Rectal smooth muscle tissue (tissue), 1 donor: Measurements from ENCODE around the gene METTL16.

ENCODE experiments used
- H3K27ac ChIP-seq: one replicate; pipeline ENCODE4 v1.7.0; 2013; ENCODE audit warnings: low read depth, low read length, inconsistent platforms
- H3K27me3 ChIP-seq: one replicate; pipeline ENCODE4 v1.7.0; 2013; ENCODE audit warnings: low read length; ENCODE audit not compliant: control insufficient read depth, insufficient read depth
- H3K36me3 ChIP-seq: one replicate; pipeline ENCODE4 v1.7.0; 2013; ENCODE audit warnings: low read length; ENCODE audit not compliant: control insufficient read depth, insufficient read depth
- H3K4me1 ChIP-seq: one replicate; pipeline ENCODE4 v1.7.0; 2013; ENCODE audit warnings: low read length; ENCODE audit not compliant: control insufficient read depth, insufficient read depth
- H3K4me3 ChIP-seq: one replicate; pipeline ENCODE4 v1.7.0; 2013; ENCODE audit warnings: low read length
- H3K9ac ChIP-seq: one replicate; pipeline ENCODE4 v1.7.0; 2013; ENCODE audit warnings: low read length

The METTL16 gene

DNA sequence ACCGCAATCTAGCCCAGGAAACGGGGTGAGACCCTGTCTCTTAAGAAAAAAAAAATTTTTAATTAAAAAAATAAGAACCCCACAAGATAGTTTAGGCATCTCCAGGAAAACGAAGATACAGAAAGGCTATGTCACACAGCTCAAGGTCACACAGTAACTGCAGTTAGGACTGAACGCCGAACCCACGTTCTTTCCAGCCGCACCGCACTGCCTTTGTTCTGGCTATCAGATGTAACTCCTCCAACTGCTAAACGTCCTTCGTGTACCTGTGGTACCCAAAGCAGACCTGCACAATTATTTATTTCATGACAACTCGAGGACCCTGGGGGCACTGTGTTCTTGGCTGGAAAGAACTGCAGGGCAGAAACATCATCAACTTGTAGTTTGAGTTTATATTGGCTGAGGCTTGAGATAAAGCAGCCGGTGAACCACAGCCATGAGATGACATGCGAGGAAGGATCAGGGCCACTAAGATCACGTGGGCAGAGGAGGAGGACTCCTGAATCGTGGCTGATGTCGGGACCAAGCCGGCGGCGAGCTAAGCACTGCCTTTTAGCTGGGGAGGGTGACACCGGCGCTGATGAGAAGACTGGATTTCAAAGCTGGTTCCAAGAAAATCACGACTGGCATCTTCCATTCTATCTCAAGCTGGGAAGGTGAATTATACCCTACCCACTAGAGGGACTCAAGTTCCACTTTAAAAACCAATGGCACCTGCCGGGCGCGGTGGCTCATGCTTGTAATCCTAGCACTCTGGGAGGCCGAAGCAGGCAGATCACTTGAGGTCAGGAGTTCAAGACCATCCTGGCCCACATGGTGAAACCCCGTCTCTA, 90.2 kb downstream of the METTL16 start:
- Histone ChIP-seq H3K36me3 (peaks cover 10% of the 10 kb centered on the region), H3K4me1 (peaks cover 3% of the 10 kb centered on the region), H3K27me3 (no peaks in the 10 kb centered on the region), H3K4me3 (no peak overlapping the region), H3K9ac (no peak overlapping the region), H3K27ac (peak overlapping the region; percentile 44)

DNA sequence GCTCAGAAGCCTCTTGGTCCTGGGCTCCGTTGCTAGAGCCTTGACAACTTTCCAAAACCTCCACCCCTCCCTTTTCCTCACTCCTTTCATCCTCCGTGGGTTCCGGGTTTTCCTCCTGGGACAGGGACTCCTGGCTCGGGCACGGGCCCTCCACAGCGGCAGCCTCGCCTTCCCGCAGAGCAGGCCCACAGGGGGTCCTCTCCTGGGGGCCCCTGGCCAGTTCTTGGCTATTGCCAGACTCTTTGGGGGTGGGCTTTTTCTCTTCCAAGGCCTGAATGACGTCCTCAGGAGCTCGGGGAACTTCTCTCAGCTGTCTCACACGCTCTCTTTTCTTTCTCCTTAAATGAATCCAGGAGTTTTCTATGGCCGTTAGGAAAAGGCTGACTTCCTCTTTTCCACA, 91.5 kb downstream of the METTL16 start:
- H3K27me3 ChIP-seq: no peaks in the 10 kb centered on the region
- H3K4me3 ChIP-seq: no peak overlapping the region
- peaks cover 10% of the 10 kb centered on the region for H3K36me3 ChIP-seq
- no peak overlapping the region for H3K9ac ChIP-seq
- no peak overlapping the region for H3K27ac ChIP-seq
- peaks cover 7% of the 10 kb centered on the region for H3K4me1 ChIP-seq

DNA sequence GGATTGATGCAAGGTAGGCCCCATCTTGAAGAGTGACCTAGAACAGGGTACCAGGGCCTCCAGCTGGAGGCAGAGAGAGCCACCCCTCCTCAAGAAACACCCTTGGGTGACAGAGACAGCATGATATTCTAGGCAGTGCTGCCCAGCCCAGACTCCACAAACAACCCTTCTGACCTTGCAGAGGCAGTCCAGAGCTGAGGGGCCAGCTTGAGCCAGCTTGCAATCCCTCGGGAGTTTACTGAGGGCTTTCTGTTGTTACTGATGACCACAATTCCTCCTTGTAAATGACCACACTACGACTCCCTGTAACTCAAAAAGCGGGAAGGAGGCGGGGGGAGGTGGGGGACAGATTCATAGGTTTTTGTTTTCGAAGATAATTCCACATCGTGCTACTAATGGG, 92.2 kb downstream of the METTL16 start:
- peak overlapping the region; percentile 13 for H3K27ac ChIP-seq
- no peaks in the 10 kb centered on the region for H3K27me3 ChIP-seq
- H3K4me1 ChIP-seq: peaks cover 7% of the 10 kb centered on the region
- H3K36me3 ChIP-seq: peaks cover 10% of the 10 kb centered on the region
- H3K4me3 ChIP-seq: no peak overlapping the region
- no peak overlapping the region for H3K9ac ChIP-seq

DNA sequence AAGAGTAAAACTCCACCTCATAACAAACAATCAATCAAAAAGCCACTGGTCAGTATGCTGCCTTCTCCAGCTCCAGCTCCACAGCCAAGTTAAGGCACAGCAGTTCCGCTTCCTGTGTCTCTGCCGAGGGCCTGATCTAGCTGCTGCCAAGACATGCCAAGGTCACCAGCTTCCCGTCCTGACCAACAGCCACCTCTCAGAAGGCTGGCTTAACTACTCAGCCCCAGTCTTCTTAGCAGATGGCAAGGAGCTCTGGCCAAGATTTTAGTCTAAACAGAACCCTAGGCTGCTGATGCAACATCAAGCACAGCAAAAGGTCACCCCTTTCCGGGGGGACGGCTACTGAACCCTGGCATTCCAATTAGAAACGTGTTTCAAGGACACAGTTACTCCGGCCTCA, 93.1 kb downstream of the METTL16 start:
- Histone ChIP-seq H3K36me3 (peaks cover 10% of the 10 kb centered on the region), H3K27ac (peak overlapping the region; percentile 84), H3K4me1 (peaks cover 7% of the 10 kb centered on the region), H3K27me3 (no peaks in the 10 kb centered on the region), H3K4me3 (no peak overlapping the region), H3K9ac (no peak overlapping the region)

DNA sequence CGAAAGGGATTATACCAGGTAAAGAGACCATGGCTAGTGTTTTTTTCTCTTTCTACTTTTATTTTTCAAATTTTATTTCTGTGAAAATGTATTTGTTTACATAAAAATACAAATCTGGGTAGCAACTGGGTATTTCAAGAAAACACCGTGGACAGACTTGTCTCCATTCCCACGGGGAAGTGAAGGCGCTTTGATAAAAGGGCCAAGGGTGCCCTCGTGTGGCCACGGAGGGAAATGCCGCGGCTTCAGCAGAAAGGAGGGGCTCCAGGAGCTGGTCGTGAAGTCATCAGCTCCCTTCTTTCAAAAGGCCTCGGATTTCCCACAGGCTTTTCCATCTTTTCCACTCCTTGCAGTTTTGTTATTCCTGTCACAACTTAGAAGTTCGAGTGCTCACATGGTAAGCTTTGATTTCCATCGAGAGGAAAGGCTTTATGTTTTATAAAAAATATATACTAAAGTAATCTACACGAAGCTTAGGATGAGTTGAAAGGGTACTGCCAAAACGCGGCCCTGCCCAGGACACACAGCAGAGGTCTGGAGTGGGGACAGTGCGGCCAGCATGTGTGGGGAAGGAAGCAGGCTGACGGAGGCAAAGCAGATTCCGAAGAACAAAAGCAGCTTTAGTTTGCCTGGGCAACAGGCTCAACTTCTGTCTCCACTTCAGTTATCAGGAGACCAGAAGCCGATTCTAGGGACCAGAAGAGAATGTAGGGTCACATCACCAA, 95.5 kb downstream of the METTL16 start:
- Histone ChIP-seq H3K27me3 (no peaks in the 10 kb centered on the region), H3K9ac (no peak overlapping the region), H3K4me1 (peaks cover 7% of the 10 kb centered on the region), H3K4me3 (no peak overlapping the region), H3K27ac (peak overlapping the region; percentile 10), H3K36me3 (peaks cover 10% of the 10 kb centered on the region)

DNA sequence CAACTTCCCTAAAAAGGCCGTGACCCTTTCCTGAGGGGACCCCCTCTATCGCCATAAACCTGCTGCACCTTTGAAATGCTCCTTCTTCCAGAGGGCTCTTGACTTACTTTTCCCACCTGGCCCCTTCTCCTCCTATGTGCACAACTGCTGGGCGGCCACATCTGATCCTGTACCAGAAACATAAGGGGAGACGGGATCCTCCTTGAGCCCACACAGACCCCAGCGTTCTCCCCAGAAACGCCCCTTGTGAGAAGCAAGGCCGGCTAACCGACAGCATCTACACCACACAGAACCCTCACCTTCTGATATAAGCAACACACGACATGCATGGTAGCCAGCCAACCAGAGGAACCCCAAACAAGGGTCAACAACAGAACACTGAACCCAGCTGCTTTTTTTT, 96.6 kb downstream of the METTL16 start:
- no peak overlapping the region for H3K9ac ChIP-seq
- H3K27ac ChIP-seq: no peak overlapping the region
- H3K4me3 ChIP-seq: no peak overlapping the region
- peaks cover 3% of the 10 kb centered on the region for H3K36me3 ChIP-seq
- H3K27me3 ChIP-seq: no peaks in the 10 kb centered on the region
- peaks cover 7% of the 10 kb centered on the region for H3K4me1 ChIP-seq

DNA sequence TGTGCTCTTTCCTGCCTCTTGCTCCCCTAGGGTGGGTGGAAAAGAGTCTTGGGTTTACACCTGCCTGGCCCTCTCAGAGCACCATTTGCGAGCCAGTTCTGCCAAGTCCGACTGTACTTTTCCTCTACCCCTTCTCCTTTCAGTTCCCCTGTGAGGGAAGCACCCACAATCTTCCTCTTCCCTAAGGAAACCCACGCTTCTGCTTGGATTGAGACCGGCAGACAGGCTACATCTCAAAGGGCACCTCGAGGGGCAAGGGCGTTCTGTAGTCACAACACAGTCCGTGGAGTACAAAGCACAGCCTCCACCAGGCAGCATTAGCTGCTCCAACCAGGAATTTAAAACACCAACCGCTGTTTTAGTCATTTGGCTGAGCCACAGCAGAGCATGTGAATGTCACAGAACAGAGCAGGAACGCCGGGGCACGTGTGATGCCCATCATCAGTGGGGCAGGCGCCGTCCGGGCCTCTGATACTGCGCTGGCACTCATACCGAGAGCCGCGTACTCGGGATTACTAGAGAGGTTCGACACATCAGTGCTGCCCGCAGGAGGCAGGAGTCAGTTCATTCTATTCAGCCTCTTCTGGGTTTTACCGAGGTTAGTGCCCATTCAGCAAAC, 97.1 kb downstream of the METTL16 start:
- H3K4me1 ChIP-seq: peaks cover 7% of the 10 kb centered on the region
- no peak overlapping the region for H3K4me3 ChIP-seq
- no peak overlapping the region for H3K9ac ChIP-seq
- H3K27me3 ChIP-seq: no peaks in the 10 kb centered on the region
- no peak overlapping the region for H3K27ac ChIP-seq
- H3K36me3 ChIP-seq: no peaks in the 10 kb centered on the region

DNA sequence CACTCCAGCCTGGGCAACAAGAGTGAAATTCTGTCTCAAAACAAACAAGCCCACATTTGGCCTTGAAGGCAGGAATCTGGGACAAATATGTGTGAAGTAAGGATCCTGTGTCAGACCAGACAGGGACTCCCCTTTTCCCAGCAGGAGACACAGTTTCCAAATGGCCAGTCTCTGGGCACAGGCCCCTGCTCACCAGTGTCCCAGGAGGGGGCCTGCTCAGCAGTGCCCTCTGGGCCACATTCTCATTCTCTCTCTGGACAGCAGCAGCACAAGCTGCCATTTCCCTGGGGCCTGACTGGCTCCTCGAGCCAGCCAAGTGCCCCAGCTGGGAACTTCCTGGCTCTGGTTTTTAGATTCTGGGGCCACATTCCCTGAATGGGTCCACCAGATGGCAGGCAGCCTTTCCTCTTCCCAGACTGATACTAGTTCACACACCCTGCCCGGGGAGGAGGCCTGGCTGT, 99.1 kb downstream of the METTL16 start:
- H3K27me3 ChIP-seq: no peaks in the 10 kb centered on the region
- H3K27ac ChIP-seq: no peak overlapping the region
- no peaks in the 10 kb centered on the region for H3K36me3 ChIP-seq
- peaks cover 3% of the 10 kb centered on the region for H3K4me1 ChIP-seq
- no peak overlapping the region for H3K4me3 ChIP-seq
- no peak overlapping the region for H3K9ac ChIP-seq

DNA sequence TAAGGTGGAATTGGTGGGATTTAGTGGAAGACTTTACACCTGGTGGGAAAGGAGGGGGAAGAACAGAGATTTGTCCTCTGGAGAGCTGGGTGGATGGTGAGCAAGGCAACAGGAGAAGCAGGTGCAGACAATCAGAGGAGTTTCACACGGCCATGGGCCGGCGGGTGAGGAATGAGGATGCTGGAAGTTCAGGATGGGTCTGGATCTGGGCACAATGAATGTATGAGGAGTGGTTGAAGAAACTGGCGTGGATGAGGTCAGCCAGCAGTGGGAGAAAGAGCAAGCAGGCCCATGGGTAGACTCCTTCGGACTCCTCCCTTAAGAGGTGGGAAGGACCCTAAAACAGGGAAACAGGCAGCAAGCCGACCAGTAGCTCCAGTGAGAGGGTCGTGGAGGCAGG, 100.7 kb downstream of the METTL16 start:
- H3K27ac ChIP-seq: no peak overlapping the region
- no peak overlapping the region for H3K9ac ChIP-seq
- H3K4me3 ChIP-seq: no peak overlapping the region
- peaks cover 20% of the 10 kb centered on the region for H3K4me1 ChIP-seq
- H3K36me3 ChIP-seq: no peaks in the 10 kb centered on the region
- H3K27me3 ChIP-seq: no peaks in the 10 kb centered on the region

DNA sequence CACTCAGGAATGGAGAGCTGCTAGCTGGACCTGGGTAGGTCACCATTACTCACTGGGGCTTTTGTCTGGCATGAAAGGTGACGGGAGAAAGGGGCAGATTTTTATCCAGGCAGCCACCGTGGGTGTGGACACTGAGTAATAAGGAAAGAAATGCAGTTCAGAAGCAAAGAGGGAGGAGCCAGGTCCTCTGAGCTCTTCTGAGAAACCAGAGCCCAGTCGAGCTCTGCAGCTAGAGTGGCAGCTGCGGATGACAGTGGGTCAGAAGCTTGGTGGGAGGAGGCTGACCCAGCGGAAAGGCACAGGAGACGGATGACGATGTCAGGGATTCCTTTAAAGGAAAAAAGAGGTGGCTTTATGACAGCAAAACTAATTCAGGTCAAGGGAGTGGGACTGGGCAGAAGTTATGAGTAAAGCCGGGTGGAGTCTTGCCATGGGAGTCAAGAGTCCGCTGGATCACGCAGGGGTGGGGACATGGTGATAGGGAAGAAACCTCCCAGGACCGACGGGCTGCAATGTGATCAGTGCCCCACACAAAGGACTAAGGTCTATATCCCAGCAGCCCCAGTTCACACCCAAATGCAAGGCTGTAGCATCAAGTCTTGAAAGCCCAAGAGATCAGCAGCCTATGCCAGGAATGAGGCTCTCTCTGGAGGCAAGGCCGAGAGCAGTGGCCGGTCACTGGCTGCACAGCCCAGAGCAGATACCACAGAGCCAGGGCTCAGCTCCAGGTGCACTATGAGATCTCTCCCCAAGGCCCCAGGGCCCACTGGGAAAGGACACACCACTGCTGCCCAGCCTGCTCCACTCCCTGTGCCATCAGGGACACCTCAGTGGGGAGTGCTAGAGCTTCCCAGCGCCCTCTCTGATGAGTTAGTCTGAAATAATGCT, 104.5 kb downstream of the METTL16 start:
- H3K4me3 ChIP-seq: peak overlapping the region; percentile 45
- H3K27ac ChIP-seq: peak overlapping the region; percentile 80
- H3K4me1 ChIP-seq: peaks cover 29% of the 10 kb centered on the region
- H3K36me3 ChIP-seq: no peaks in the 10 kb centered on the region
- peak overlapping the region; percentile 45 for H3K9ac ChIP-seq
- H3K27me3 ChIP-seq: no peaks in the 10 kb centered on the region

DNA sequence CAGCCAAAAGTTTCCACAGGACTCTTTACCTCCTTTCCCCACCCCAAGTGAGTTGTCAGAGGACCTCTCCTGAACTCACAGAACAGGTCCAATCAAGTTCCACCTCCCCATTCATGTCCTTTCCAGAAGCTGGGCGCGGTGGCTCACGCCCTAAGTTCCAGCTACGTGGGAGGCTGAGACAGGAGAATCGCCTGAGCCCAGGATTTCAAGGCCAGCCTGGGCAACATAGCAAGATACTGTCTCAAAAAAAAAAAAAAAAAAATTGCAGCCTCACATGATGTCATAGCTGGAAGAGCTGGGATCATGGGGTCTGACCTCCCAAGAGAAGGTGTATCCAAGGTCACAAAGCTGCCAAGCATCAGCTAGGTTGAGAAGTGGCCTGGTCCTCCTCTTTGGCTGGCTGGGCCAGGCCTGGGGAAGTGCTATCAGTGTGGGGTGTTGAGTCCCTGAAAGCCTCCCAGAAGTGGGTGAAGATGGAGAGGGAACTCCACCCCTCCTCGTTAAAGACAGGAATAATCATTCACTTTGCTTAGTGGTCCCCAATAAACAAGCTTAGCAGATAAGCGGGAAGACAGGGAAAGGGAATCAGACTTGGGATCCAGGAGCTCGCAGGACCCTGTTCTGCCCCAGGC, 105.3 kb downstream of the METTL16 start:
- Histone ChIP-seq H3K4me3 (peak overlapping the region; percentile 35), H3K4me1 (peaks cover 29% of the 10 kb centered on the region), H3K27ac (peak overlapping the region; percentile 80), H3K36me3 (no peaks in the 10 kb centered on the region), H3K27me3 (no peaks in the 10 kb centered on the region), H3K9ac (no peak overlapping the region)
